ENCODE data around the gene CFAP61. TPM values are rescaled to one million over a fixed set of nuclear protein-coding genes. Genes with fewer than 3 reads are reported as not detected.

CFAP61 gene
- total RNA-seq, 1 experiment from 2014 or later = not detected

- ATAC-seq = no peak
Measured at GRCh38 chr20:20181322-20181721, 129.0 kb downstream of the CFAP61 start.

GRCh38 chr20:20184149-20184548 lies 131.8 kb downstream of the CFAP61 start:
- ChIA-PET CTCF (no interaction called here), POLR2A (ENCODE audit: unreplicated experiment) (no interaction called here)
- H3K4me1 ChIP-seq (ENCODE audit: insufficient read depth, low read length) = no peaks in the 10 kb centered on the region
- no peak overlapping the region for H3K27ac ChIP-seq (ENCODE audit: low read length)
- H2AFZ ChIP-seq (ENCODE audit: low read length) = no peak overlapping the region
- H3K4me3 ChIP-seq (ENCODE audit: low read length) = no peak overlapping the region
- H3K27me3 ChIP-seq (ENCODE audit: low read length) = peaks cover 26% of the 10 kb centered on the region
- no peaks in the 10 kb centered on the region for H3K9me3 ChIP-seq (ENCODE audit: low read length)
- no TSS peak for BruUV-seq (replicated peaks)
- no peak overlapping the region for H3K9ac ChIP-seq (ENCODE audit: low read length)
- no peak overlapping the region for H3K4me2 ChIP-seq (ENCODE audit: low read length)
- H3K36me3 ChIP-seq (ENCODE audit: low read depth, low read length) = no peaks in the 10 kb centered on the region
- ATAC-seq (no peak), DNase-seq (no peak)
- H3K79me2 ChIP-seq (ENCODE audit: low read length) = no peaks in the 10 kb centered on the region
- H3F3A ChIP-seq (ENCODE audit: low read length, unreplicated experiment) = no peaks in the 10 kb centered on the region
- no peaks in the 10 kb centered on the region for H3K9me2 ChIP-seq (replicated peaks; ENCODE audit: low read length)
- H4K20me1 ChIP-seq (ENCODE audit: low read length) = no peaks in the 10 kb centered on the region
- TF ChIP-seq CTCF (conservative IDR thresholded peaks at IDR 0.05; ENCODE audit: low read depth, low read length) = peak; percentile 58
- TF ChIP-seq EZH2 (IDR thresholded peaks at IDR 0.05; ENCODE audit: low read length, unreplicated experiment) = no peak
- intact Hi-C loops (cut with micrococcal nuclease) = no loop called here

More at GRCh38 chr20:20181322-20181721, 129.0 kb downstream of the CFAP61 start:
- H3K27ac ChIP-seq (ENCODE audit: low read length) = no peak overlapping the region
- H3K9me2 ChIP-seq (replicated peaks; ENCODE audit: low read length) = no peaks in the 10 kb centered on the region
- H3K4me1 ChIP-seq (ENCODE audit: insufficient read depth, low read length) = no peaks in the 10 kb centered on the region
- no peak for TF ChIP-seq EZH2phosphoT487 (IDR thresholded peaks at IDR 0.05; ENCODE audit: borderline replicate concordance, low read length)
- no peak for TF ChIP-seq EZH2 (IDR thresholded peaks at IDR 0.05; ENCODE audit: low read length, unreplicated experiment)
- H3F3A ChIP-seq (ENCODE audit: low read length, unreplicated experiment) = no peaks in the 10 kb centered on the region
- BruUV-seq (replicated peaks) = no TSS peak
- H3K9me3 ChIP-seq (ENCODE audit: low read length) = no peaks in the 10 kb centered on the region
- no peak overlapping the region for H3K4me3 ChIP-seq (ENCODE audit: low read length)
- intact Hi-C loops (cut with micrococcal nuclease) = no loop called here
- H4K20me1 ChIP-seq (ENCODE audit: low read length) = no peaks in the 10 kb centered on the region
- H3K36me3 ChIP-seq (ENCODE audit: low read depth, low read length) = no peaks in the 10 kb centered on the region
- H3K4me2 ChIP-seq (ENCODE audit: low read length) = no peak overlapping the region
- no peaks in the 10 kb centered on the region for H3K79me2 ChIP-seq (ENCODE audit: low read length)
- no peak for DNase-seq
- H3K9ac ChIP-seq (ENCODE audit: low read length) = no peak overlapping the region
- H3K27me3 ChIP-seq (ENCODE audit: low read length) = peaks cover 42% of the 10 kb centered on the region
- CTCF ChIA-PET = no interaction called here
- H2AFZ ChIP-seq (ENCODE audit: low read length) = no peak overlapping the region
- POLR2A ChIA-PET (ENCODE audit: unreplicated experiment) = interaction anchor here (0.6 kb wide), 1 partner anchor 30 kb away, joined by 5 read pairs; no protein-coding TSS in a partner anchor

GRCh38 chr20:20184706-20185105 lies 132.4 kb downstream of the CFAP61 start:
- Histone ChIP-seq H3K4me1 (ENCODE audit: insufficient read depth, low read length) (no peaks in the 10 kb centered on the region), H3K4me3 (ENCODE audit: low read length) (no peak overlapping the region), H3K36me3 (ENCODE audit: low read depth, low read length) (no peaks in the 10 kb centered on the region), H3K9me3 (ENCODE audit: low read length) (no peaks in the 10 kb centered on the region), H3K4me2 (ENCODE audit: low read length) (no peak overlapping the region), H3K27me3 (ENCODE audit: low read length) (peaks cover 20% of the 10 kb centered on the region), H3K9ac (ENCODE audit: low read length) (no peak overlapping the region), H3K79me2 (ENCODE audit: low read length) (no peaks in the 10 kb centered on the region), H3K9me2 (replicated peaks; ENCODE audit: low read length) (no peaks in the 10 kb centered on the region), H4K20me1 (ENCODE audit: low read length) (no peaks in the 10 kb centered on the region), H3F3A (ENCODE audit: low read length, unreplicated experiment) (no peaks in the 10 kb centered on the region), H2AFZ (ENCODE audit: low read length) (no peak overlapping the region), H3K27ac (ENCODE audit: low read length) (no peak overlapping the region)
- DNase-seq = no peak
- ChIA-PET POLR2A (ENCODE audit: unreplicated experiment) (no interaction called here), CTCF (no interaction called here)
- ATAC-seq = no peak
- BruUV-seq (replicated peaks) = no TSS peak
- intact Hi-C loops (cut with micrococcal nuclease) = no loop called here
- TF ChIP-seq CTCF (conservative IDR thresholded peaks at IDR 0.05; ENCODE audit: low read depth, low read length) (no peak), EZH2 (IDR thresholded peaks at IDR 0.05; ENCODE audit: low read length, unreplicated experiment) (no peak), EZH2phosphoT487 (IDR thresholded peaks at IDR 0.05; ENCODE audit: borderline replicate concordance, low read length) (no peak)
